Astrocyte of the spinal cord (primary cell): Measurements from ENCODE around the gene ADGRD2.

ENCODE experiments used
- DNase-seq: peaks from one replicate; pipeline ENCODE4 v3.0.0; 2011; ENCODE audit warnings: low read depth, low spot score
- H3K4me3 ChIP-seq: 2 replicates; pipeline ENCODE4 v1.5.1; 2011; ENCODE audit warnings: low read depth, mild to moderate bottlenecking, low read length, moderate library complexity
- in situ Hi-C: cut with HindIII; loops from 2 replicates; pipeline ENCODE4 v1.10.0; 2017; ENCODE audit warnings: low sequenced_read_pairs
- TF ChIP-seq, protein P1 (sequence below): IDR thresholded peaks from 2 replicates; pipeline ENCODE4 v1.5.1; 2012; ENCODE audit warnings: low read depth, mild to moderate bottlenecking, low read length, inconsistent platforms

ADGRD2 gene

GRCh38 chr9:124441291-124441690 is 9.0 kb upstream of the ADGRD2 start:
- in situ Hi-C loops = no loop called here
- TF ChIP-seq, protein P1, sequence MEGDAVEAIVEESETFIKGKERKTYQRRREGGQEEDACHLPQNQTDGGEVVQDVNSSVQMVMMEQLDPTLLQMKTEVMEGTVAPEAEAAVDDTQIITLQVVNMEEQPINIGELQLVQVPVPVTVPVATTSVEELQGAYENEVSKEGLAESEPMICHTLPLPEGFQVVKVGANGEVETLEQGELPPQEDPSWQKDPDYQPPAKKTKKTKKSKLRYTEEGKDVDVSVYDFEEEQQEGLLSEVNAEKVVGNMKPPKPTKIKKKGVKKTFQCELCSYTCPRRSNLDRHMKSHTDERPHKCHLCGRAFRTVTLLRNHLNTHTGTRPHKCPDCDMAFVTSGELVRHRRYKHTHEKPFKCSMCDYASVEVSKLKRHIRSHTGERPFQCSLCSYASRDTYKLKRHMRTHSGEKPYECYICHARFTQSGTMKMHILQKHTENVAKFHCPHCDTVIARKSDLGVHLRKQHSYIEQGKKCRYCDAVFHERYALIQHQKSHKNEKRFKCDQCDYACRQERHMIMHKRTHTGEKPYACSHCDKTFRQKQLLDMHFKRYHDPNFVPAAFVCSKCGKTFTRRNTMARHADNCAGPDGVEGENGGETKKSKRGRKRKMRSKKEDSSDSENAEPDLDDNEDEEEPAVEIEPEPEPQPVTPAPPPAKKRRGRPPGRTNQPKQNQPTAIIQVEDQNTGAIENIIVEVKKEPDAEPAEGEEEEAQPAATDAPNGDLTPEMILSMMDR = no peak
- no peak overlapping the region for H3K4me3 ChIP-seq
- no peak for DNase-seq

GRCh38 chr9:124442379-124442778 is 7.9 kb upstream of the ADGRD2 start:
- in situ Hi-C loops = no loop called here
- no peak for DNase-seq
- TF ChIP-seq, protein P1 = no peak
- H3K4me3 ChIP-seq = no peak overlapping the region

- no peak for DNase-seq
- no peak overlapping the region for H3K4me3 ChIP-seq
- TF ChIP-seq, protein P1 = no peak
- in situ Hi-C loops = no loop called here
Observed at GRCh38 chr9:124442826-124443225, 7.4 kb upstream of the ADGRD2 start.

- TF ChIP-seq, protein P1 = no peak
- in situ Hi-C loops = no loop called here
- no peak for DNase-seq
Observed at GRCh38 chr9:124443625-124444024, 6.6 kb upstream of the ADGRD2 start.

DNA sequence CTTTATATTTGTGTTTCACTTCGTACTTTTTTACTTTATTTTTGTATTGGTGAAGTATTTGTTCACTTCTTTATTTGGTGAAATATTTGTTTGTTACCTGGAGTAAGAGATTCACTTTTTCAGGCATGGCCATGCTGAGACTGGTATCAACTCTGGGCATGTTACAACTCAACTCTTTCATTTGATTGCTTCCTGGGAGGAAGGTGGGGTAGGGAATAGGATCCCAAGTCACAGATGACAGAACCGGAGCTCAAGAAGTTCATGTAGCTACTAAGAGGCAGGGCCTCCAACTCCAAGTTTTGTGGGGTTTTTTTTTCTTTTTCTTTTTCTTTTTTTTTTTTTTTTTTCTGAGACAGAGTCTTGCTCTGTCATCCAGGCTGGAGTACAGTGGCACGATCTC is 6.1 kb upstream of the ADGRD2 start:
- in situ Hi-C loops = no loop called here
- H3K4me3 ChIP-seq = no peak overlapping the region
- DNase-seq = no peak
- TF ChIP-seq, protein P1 = no peak

More at GRCh38 chr9:124443625-124444024, 6.6 kb upstream of the ADGRD2 start:
- H3K4me3 ChIP-seq = no peak overlapping the region

- TF ChIP-seq, protein P1 = no peak
- in situ Hi-C loops = no loop called here
- DNase-seq = no peak
- H3K4me3 ChIP-seq = no peak overlapping the region
Observed at GRCh38 chr9:124447297-124447661, 3.0 kb upstream of the ADGRD2 start.

- in situ Hi-C loops = no loop called here
- H3K4me3 ChIP-seq = no peak overlapping the region
- DNase-seq = no peak
- TF ChIP-seq, protein P1 = no peak
Observed at GRCh38 chr9:124448019-124448418, 2.2 kb upstream of the ADGRD2 start.
